ENCODE results near the gene SDCCAG8.

SDCCAG8 gene

DNA sequence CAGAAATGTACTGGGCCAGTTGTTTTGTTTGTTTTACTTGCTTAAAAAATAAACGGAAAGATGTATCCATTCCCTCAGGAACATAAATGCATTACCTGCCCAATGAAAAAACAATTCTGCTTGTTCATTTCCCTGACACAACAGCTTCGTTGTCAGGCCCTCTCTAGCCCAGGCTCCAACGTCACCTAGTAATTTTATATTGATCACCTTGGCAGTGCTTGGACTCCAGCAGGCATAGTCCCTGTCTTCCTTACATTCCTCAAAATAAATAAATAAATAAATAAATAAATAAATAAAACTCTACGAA is 2.0 kb upstream of the SDCCAG8 start:
- peak overlapping the region; percentile 91 for H3K4me3 ChIP-seq (replicated peaks; ENCODE audit: low read depth, low read length)
- TF ChIP-seq, protein P1, sequence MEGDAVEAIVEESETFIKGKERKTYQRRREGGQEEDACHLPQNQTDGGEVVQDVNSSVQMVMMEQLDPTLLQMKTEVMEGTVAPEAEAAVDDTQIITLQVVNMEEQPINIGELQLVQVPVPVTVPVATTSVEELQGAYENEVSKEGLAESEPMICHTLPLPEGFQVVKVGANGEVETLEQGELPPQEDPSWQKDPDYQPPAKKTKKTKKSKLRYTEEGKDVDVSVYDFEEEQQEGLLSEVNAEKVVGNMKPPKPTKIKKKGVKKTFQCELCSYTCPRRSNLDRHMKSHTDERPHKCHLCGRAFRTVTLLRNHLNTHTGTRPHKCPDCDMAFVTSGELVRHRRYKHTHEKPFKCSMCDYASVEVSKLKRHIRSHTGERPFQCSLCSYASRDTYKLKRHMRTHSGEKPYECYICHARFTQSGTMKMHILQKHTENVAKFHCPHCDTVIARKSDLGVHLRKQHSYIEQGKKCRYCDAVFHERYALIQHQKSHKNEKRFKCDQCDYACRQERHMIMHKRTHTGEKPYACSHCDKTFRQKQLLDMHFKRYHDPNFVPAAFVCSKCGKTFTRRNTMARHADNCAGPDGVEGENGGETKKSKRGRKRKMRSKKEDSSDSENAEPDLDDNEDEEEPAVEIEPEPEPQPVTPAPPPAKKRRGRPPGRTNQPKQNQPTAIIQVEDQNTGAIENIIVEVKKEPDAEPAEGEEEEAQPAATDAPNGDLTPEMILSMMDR (IDR thresholded peaks at IDR 0.05; ENCODE audit: low read depth, low read length, missing control alignments): no peak
- DNase-seq (ENCODE audit: extremely low read depth, low read depth): no peak

DNA sequence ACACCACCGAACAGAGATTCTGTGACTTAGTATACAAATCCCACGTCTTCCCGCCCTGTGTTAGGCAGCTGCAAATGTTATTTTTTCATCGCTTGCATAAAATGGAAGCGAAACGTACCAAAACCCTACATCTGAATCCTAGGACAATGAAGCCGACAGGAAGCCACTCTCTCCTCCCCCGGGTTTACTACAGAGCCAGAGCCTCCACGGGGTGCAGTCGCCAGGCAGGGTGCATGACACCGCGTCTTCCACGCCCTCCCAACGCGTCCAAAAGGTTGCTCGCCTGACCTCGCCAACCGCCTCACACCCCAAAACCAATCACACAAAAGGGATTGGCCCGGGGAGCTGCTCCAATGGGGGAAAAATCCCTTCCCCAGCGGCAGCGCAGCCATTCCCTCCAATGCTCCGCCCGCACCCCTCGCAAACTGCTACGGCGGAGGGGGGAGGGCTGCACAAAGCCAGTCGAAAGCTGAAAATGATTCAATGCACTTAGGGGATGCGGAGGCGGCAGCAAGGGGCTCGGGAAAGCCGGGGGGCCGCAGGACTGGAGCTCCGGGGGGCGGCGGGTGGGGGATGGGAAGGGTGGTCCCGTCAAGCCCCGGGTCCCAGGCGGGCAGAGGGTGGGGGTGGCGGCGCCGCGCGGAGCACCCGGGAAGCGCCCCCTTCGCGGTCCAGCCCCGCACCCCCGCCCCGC is 1.5 kb upstream of the SDCCAG8 start:
- no peak for DNase-seq (ENCODE audit: extremely low read depth, low read depth)
- H3K4me3 ChIP-seq (replicated peaks; ENCODE audit: low read depth, low read length): peak overlapping the region; percentile 91
- TF ChIP-seq, protein P1 (IDR thresholded peaks at IDR 0.05; ENCODE audit: low read depth, low read length, missing control alignments): no peak

DNA sequence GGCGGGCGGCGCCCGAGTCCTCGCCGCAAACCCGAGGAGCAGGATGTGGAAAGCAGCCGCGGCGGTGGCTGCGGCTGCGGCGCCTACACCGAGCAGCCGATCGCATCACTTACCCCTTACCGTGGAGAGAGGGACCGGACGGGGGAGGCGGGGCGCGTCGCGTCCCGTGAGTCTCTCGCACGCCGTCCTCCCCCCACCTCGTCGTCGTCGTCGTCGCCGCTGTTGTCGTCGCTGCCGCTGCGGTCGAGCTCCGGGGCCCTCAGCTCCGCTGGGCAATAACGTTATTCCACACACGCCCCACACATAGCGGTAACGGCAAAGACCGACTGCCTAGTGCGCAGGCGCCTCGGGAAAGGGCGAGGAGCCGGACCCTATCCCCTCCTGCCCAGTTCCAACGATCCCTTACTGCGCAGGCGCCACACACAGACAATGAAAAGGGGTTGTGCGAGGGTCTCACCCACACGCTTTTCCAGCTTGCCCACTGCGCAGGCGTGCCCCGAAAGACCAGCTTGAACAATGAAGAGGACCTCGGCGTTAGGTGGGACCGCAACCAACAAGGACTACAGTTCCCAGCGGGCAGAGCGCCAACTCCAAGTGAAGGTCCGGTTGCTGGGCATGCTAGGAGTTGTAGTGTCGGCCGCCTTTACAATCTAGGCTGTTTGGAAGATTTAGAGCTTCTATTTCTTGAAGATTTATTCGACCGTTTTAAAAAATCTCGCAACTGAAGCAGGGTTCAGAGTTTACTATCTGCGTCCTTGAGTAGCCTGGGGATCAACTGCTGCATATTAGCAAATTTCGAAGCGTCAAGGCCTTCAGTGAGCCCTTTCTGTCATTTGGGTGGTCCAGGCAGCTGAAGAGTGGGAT is 682 bp upstream of the SDCCAG8 start, which contains the start of gene CEP170:
Gene CEP170, minus strand, starts transcription at position 355 of the 864 bp plus-strand sequence. CDS start 30,001 bp downstream, outside the sequence.
- TF ChIP-seq, protein P1 (IDR thresholded peaks at IDR 0.05; ENCODE audit: low read depth, low read length, missing control alignments): no peak
- H3K4me3 ChIP-seq (replicated peaks; ENCODE audit: low read depth, low read length): peak within 1 kb of the TSS; percentile 91
- peak; percentile 94 for DNase-seq (ENCODE audit: extremely low read depth, low read depth)

DNA sequence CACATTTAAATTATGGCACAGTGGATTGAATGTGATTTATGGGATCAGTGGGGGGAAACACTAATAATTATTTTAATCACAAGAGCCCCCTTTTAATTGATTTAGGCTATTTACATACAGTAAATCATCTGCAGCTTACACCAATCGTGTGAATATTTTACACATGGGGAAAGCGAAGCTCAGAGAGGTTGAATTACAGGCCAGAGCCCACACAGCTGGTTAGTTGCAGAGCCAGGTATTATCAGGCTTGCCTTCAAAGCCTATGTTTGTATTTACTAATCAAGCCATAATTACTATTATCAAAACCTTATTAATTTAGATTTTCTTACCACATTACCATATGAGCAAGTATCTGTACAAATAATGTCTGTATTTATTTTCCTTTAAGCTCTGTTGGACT is 749 bp downstream of the SDCCAG8 start:
- DNase-seq (ENCODE audit: extremely low read depth, low read depth): no peak
- peak overlapping the region; percentile 91 for H3K4me3 ChIP-seq (replicated peaks; ENCODE audit: low read depth, low read length)
- TF ChIP-seq, protein P1 (IDR thresholded peaks at IDR 0.05; ENCODE audit: low read depth, low read length, missing control alignments): no peak

DNA sequence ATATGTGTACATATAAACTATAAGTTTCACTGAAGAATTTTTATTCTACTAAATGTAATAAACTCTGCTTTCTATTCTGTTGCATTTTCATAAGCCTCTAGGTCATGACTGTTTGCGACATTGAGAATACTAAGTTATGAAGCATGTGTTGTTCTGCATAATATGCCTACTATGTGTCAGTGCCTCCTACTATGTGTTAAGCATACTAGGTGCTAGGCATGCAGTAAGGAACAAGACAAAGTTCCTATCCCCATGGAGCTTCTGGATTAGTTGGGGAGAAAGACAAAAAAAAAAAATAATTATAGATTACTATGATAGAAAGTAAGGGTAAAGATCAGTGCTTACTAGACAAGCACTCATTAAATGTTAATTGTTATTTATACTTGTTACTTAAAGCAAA is 1.3 kb downstream of the SDCCAG8 start:
- TF ChIP-seq, protein P1 (IDR thresholded peaks at IDR 0.05; ENCODE audit: low read depth, low read length, missing control alignments): no peak
- peak overlapping the region; percentile 91 for H3K4me3 ChIP-seq (replicated peaks; ENCODE audit: low read depth, low read length)

DNA sequence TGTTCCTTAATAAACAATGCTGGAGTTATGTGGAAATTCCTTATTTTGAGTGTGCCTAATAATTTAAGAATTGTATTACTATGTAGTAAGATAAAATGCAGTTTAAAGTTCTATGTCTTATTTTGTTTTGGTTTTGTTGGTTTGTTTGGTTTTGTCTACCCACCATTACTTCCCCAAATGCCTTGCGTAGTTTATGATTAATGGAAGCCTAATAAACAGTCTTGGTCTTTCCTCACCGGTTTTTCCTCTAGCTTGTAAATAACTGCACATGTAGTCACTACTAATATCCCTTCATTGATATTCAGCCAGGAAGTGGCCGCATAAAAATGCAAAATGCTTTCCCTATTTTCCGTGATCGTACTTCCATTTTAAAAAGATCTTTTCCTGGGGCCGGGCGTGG is 2.9 kb downstream of the SDCCAG8 start:
- DNase-seq (ENCODE audit: extremely low read depth, low read depth): no peak
- H3K4me3 ChIP-seq (replicated peaks; ENCODE audit: low read depth, low read length): no peak overlapping the region
- TF ChIP-seq, protein P1 (IDR thresholded peaks at IDR 0.05; ENCODE audit: low read depth, low read length, missing control alignments): no peak

More for the DNA sequence above, 1.3 kb downstream of the SDCCAG8 start:
- DNase-seq (ENCODE audit: extremely low read depth, low read depth): no peak

Measured in HFF-Myc (cell line).